Neural progenitor cell (in vitro differentiated cells): Measurements from ENCODE around the gene FOLR2.
"Not testable (repeated sequence)": the region's sequence is repeated elsewhere in the genome, so short reads cannot be mapped to it uniquely, and the experiment has no call there.

Experiments
- EZH2 ChIP-seq: fragments of 200-600 bp; sonication (generic); IDR thresholded peaks from 2 replicates; pipeline ENCODE4 v1.6.1; 2017; ENCODE audit warnings: antibody characterized with exemption, mild to moderate bottlenecking, moderate library complexity
- EZH2phosphoT487 ChIP-seq: fragments of 200-600 bp; sonication (generic); IDR thresholded peaks from 2 replicates; pipeline ENCODE4 v1.6.1; 2017; ENCODE audit warnings: antibody characterized with exemption
- TF ChIP-seq, protein P1 (sequence below): fragments of 200-600 bp; sonication (generic); IDR thresholded peaks from 2 replicates; pipeline ENCODE4 v1.5.1; 2017; ENCODE audit warnings: antibody characterized with exemption, mild to moderate bottlenecking

DNA sequence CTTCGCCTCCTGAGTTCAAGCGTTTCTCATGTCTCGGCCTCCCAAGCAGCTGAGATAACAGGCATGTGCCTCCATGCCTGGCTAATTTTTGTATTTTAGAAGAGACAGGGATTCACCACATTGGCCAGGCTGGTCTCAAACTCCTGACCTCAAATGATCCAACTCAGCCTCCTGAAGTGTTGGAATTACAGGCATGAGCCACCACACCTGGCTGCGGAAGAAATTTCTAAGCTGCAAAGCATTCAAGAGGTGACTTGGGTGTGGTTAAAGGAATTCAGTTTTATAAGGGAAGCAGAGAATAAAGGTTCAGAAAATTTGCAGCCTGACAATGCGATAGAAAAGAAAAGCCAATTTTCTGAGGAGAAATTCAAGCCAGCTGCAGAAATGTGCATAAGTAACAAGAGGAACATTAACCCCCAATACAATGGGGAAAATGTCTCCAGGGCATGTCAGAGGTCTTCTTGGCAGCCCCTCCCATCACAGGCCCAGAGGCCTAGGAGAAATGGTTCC, 47.5 kb upstream of the FOLR2 start:
- TF ChIP-seq, protein P1, sequence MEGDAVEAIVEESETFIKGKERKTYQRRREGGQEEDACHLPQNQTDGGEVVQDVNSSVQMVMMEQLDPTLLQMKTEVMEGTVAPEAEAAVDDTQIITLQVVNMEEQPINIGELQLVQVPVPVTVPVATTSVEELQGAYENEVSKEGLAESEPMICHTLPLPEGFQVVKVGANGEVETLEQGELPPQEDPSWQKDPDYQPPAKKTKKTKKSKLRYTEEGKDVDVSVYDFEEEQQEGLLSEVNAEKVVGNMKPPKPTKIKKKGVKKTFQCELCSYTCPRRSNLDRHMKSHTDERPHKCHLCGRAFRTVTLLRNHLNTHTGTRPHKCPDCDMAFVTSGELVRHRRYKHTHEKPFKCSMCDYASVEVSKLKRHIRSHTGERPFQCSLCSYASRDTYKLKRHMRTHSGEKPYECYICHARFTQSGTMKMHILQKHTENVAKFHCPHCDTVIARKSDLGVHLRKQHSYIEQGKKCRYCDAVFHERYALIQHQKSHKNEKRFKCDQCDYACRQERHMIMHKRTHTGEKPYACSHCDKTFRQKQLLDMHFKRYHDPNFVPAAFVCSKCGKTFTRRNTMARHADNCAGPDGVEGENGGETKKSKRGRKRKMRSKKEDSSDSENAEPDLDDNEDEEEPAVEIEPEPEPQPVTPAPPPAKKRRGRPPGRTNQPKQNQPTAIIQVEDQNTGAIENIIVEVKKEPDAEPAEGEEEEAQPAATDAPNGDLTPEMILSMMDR: not testable (repeated sequence)
- TF ChIP-seq EZH2, EZH2phosphoT487: not testable (repeated sequence)
